Caco-2 (cell line): ENCODE results near the gene ZNF385A. TPM values are rescaled to one million over a fixed set of nuclear protein-coding genes. Genes with fewer than 3 reads are reported as not detected.

Source experiments
- BruUV-seq: library from RNA; stranded (reverse); fragments of 400-500 nt; replicated peaks from 2 replicates; lab custom pipeline; 2021; lab: Mats Ljungman, UMichigan
- CTCF ChIA-PET: fragments of 300-600 bp; sonication (Branson Sonifier 250); formaldehyde crosslinking; loops from one replicate; lab custom pipeline; 2022; ENCODE audit warnings: antibody characterized with exemption; lab: Charles Lee
- POLR2A ChIA-PET: fragments of 300-600 bp; sonication (Branson Sonifier 250); formaldehyde crosslinking; loops from one replicate; lab custom pipeline; 2022; ENCODE audit warnings: antibody characterized with exemption; lab: Charles Lee
- DNase-seq, 2 experiments: peaks; one replicate each; pipeline versions ENCODE4 v3.0.0 to v3.0.0-alpha.2; 2020 to 2022
- H3K27me3 ChIP-seq: replicated peaks from 2 replicates; pipeline ENCODE4 v1.6.0; 2011; ENCODE audit warnings: low read length; ENCODE audit not compliant: control insufficient read depth, insufficient read depth
- H3K36me3 ChIP-seq: 2 replicates; pipeline ENCODE4 v1.5.1; 2011; ENCODE audit warnings: low read length; ENCODE audit not compliant: control insufficient read depth, insufficient read depth
- H3K4me1 ChIP-seq: fragments of 250-450 bp; sonication (Bioruptor Pico); 2 replicates; pipeline ENCODE4 v1.5.1; 2020; ENCODE audit warnings: mild to moderate bottlenecking
- H3K4me3 ChIP-seq: 2 replicates; pipeline ENCODE4 v1.5.1; 2011; ENCODE audit warnings: low read depth, mild to moderate bottlenecking, control low read depth, low read length
- H3K9me3 ChIP-seq: fragments of 250-450 bp; sonication (Bioruptor Pico); 2 replicates; pipeline ENCODE4 v1.5.1; 2020; ENCODE audit warnings: mild to moderate bottlenecking, moderate library complexity
- H3K27ac Mint-ChIP-seq: one replicate; pipeline ENCODE4 v1.8.0; 2022; ENCODE audit warnings: mixed read lengths; ENCODE audit not compliant: unreplicated experiment
- H3K27me3 Mint-ChIP-seq: one replicate; pipeline ENCODE4 v1.8.0; 2022; ENCODE audit warnings: mixed read lengths; ENCODE audit not compliant: insufficient read depth, unreplicated experiment
- H3K36me3 Mint-ChIP-seq: one replicate; pipeline ENCODE4 v1.8.0; 2022; ENCODE audit warnings: mild to moderate bottlenecking, mixed read lengths; ENCODE audit not compliant: insufficient read depth, unreplicated experiment
- H3K4me1 Mint-ChIP-seq: one replicate; pipeline ENCODE4 v1.8.0; 2022; ENCODE audit warnings: low read depth, mixed read lengths; ENCODE audit not compliant: unreplicated experiment
- H3K4me3 Mint-ChIP-seq: one replicate; pipeline ENCODE4 v1.8.0; 2022; ENCODE audit warnings: mild to moderate bottlenecking, moderate library complexity, mixed read lengths; ENCODE audit not compliant: unreplicated experiment
- H3K9me3 Mint-ChIP-seq: one replicate; pipeline ENCODE4 v1.8.0; 2022; ENCODE audit warnings: mixed read lengths; ENCODE audit not compliant: unreplicated experiment
- intact Hi-C: fragments of 100-400 bp; cut with micrococcal nuclease; formaldehyde crosslinking; loops from one replicate; pipeline ENCODE4 v1.10.0; 2022; ENCODE audit not compliant: unreplicated experiment
- total RNA-seq: library from RNA; stranded (reverse); gene quantifications from 2 replicates; pipeline ENCODE4 v1.2.3, GENCODE V29; 2022
- TF ChIP-seq, protein P1 (sequence below), 2 experiments: fragments of 200-600 bp in 1 of 2; IDR thresholded peaks; 1 replicate in 1 of 2; 2 replicates in 1 of 2; pipeline versions ENCODE4 v1.5.1 to v1.8.0; 2011 to 2022; ENCODE audit warnings: antibody characterized with exemption in 1 of 2, control low read depth in 1 of 2, inconsistent platforms in 1 of 2, low read depth in 1 of 2, low read length in 1 of 2, mild to moderate bottlenecking in 1 of 2, moderate library complexity in 1 of 2; ENCODE audit not compliant: insufficient read depth in 1 of 2, severe bottlenecking in 1 of 2, unreplicated experiment in 1 of 2

The ZNF385A gene
- total RNA-seq, 1 experiment from 2014 or later = 8.4 TPM

- H3K27me3 Mint-ChIP-seq = no peaks in the 10 kb centered on the region
- H3K36me3 Mint-ChIP-seq = no peaks in the 10 kb centered on the region
- H3K9me3 Mint-ChIP-seq = no peaks in the 10 kb centered on the region
- Histone ChIP-seq H3K4me1 (peaks cover 11% of the 10 kb centered on the region), H3K4me3 (peak overlapping the region; percentile 70), H3K27me3 (no peaks in the 10 kb centered on the region), H3K9me3 (no peaks in the 10 kb centered on the region), H3K36me3 (no peaks in the 10 kb centered on the region)
- no peak overlapping the region for H3K4me3 Mint-ChIP-seq
- CTCF ChIA-PET = interaction anchor here (0.6 to 3.3 kb wide), 14 partner anchors 9 to 145 kb away, joined by 3 to 44 read pairs (median 5); partner anchors contain the start of genes CBX5, COPZ1 and HNRNPA1
- peaks cover 7% of the 10 kb centered on the region for H3K4me1 Mint-ChIP-seq
- POLR2A ChIA-PET = interaction anchor here (0.9 to 2.9 kb wide), 4 partner anchors 24 to 107 kb away, joined by 4 to 29 read pairs (median 6); partner anchors contain the start of genes CBX5, COPZ1 and HNRNPA1
- TF ChIP-seq, protein P1, sequence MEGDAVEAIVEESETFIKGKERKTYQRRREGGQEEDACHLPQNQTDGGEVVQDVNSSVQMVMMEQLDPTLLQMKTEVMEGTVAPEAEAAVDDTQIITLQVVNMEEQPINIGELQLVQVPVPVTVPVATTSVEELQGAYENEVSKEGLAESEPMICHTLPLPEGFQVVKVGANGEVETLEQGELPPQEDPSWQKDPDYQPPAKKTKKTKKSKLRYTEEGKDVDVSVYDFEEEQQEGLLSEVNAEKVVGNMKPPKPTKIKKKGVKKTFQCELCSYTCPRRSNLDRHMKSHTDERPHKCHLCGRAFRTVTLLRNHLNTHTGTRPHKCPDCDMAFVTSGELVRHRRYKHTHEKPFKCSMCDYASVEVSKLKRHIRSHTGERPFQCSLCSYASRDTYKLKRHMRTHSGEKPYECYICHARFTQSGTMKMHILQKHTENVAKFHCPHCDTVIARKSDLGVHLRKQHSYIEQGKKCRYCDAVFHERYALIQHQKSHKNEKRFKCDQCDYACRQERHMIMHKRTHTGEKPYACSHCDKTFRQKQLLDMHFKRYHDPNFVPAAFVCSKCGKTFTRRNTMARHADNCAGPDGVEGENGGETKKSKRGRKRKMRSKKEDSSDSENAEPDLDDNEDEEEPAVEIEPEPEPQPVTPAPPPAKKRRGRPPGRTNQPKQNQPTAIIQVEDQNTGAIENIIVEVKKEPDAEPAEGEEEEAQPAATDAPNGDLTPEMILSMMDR (IDR thresholded peaks at IDR 0.05; ENCODE audit: insufficient read depth in 1 of 2, low read depth in 1 of 2, low read length in 1 of 2, severe bottlenecking in 1 of 2, unreplicated experiment in 1 of 2) = no peak
- peak; percentile 96 to 99 for DNase-seq
- BruUV-seq = no TSS peak
- H3K27ac Mint-ChIP-seq = no peak overlapping the region
- intact Hi-C loops = loop anchor here (1.0 to 2.0 kb wide), 3 partner anchors 22 to 58 kb away; partner anchors contain the start of gene NFE2
Measured at GRCh38 chr12:54358945-54359761, 25.4 kb downstream of the ZNF385A start.

DNA sequence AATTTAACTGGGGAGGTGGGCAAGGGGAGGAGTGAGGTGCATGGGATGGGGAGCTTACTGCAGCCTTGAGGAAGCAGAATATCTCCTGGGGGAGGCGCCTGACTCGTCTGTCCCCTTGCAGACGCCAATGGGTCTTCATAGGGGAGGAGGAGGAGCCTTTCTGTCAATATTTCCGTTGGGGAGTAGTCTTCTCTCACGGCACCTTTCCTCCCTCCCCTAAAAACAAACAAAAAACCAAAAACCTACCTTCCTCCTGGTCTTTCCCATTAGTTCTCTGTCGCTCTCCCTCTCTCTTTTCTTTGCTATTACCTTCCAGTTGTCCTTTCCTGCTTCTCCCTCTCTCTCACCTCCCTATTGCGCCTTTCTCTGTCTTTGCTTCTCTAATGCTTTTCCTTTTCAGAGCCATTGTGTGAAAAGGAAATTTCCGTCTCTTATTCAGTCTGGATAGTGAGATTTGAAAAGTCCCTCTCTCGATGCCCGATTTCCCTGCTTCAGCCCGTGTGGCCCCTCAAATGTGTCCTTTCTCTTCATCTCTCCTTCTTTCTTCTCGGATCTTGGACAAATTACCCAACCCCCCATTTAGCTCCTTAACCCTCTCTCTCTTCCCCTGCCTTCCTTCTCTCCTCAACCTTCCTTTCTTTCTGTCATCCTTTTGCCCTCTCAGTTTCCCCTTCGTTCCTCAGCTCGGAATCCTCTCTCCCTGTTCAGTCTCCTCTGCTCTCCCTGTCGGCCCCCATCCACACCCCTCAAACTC, 26.2 kb downstream of the ZNF385A start:
- peak overlapping the region; percentile 70 for H3K4me3 ChIP-seq
- no peaks in the 10 kb centered on the region for H3K36me3 ChIP-seq
- Mint-ChIP-seq H3K4me3 (no peak overlapping the region), H3K36me3 (no peaks in the 10 kb centered on the region), H3K27me3 (no peaks in the 10 kb centered on the region), H3K4me1 (peaks cover 7% of the 10 kb centered on the region), H3K9me3 (no peaks in the 10 kb centered on the region), H3K27ac (no peak overlapping the region)
- no TSS peak for BruUV-seq
- TF ChIP-seq, protein P1 (IDR thresholded peaks at IDR 0.05; ENCODE audit: insufficient read depth in 1 of 2, low read depth in 1 of 2, low read length in 1 of 2, severe bottlenecking in 1 of 2, unreplicated experiment in 1 of 2) = no peak
- intact Hi-C loops = loop anchor here (2.0 kb wide), 1 partner anchor 58 kb away; the partner anchor contains the start of gene NFE2
- no peaks in the 10 kb centered on the region for H3K9me3 ChIP-seq
- peaks cover 11% of the 10 kb centered on the region for H3K4me1 ChIP-seq
- DNase-seq = peak in 1 of 2 experiments; percentile 20
- no peaks in the 10 kb centered on the region for H3K27me3 ChIP-seq
- CTCF ChIA-PET = interaction anchor here (0.6 to 3.3 kb wide), 9 partner anchors 10 to 140 kb away, joined by 3 to 44 read pairs (median 8); partner anchors contain the start of gene COPZ1
- POLR2A ChIA-PET = interaction anchor here (1.1 to 2.9 kb wide), 3 partner anchors 23 to 78 kb away, joined by 4 to 29 read pairs (median 7); partner anchors contain the start of genes CBX5, COPZ1 and HNRNPA1
